CD8-positive, alpha-beta memory T cell (primary cell): Measurements from ENCODE around the gene MGMT. TPM values are rescaled to one million over a fixed set of nuclear protein-coding genes. Genes with fewer than 3 reads are reported as not detected.

Experiments
- CTCF ChIA-PET: fragments of 350-600 bp; sonication (Branson Sonifier 250); formaldehyde crosslinking; loops from one replicate; lab custom pipeline; 2021; ENCODE audit warnings: antibody characterized with exemption; lab: Charles Lee
- POLR2A ChIA-PET: fragments of 350-600 bp; sonication (Branson Sonifier 250); formaldehyde crosslinking; loops from one replicate; lab custom pipeline; 2021; ENCODE audit warnings: antibody characterized with exemption; lab: Charles Lee
- DNase-seq, 5 donors: peaks; one replicate each; pipeline versions ENCODE4 v3.0.0 to v3.0.0-alpha.2; 2020 to 2022; ENCODE audit warnings: mixed read lengths in 1 of 5
- H3K27ac ChIP-seq: one replicate; pipeline ENCODE4 v1.7.0; 2013; ENCODE audit warnings: low read depth, mild to moderate bottlenecking, low read length, moderate library complexity
- H3K27me3 ChIP-seq: 2 replicates; pipeline ENCODE4 v1.7.0; 2013; ENCODE audit warnings: low read length, mild to moderate bottlenecking; ENCODE audit not compliant: insufficient read depth, poor library complexity, severe bottlenecking
- H3K36me3 ChIP-seq: 2 replicates; pipeline ENCODE4 v1.7.0; 2013; ENCODE audit warnings: mild to moderate bottlenecking, low read length, moderate library complexity; ENCODE audit not compliant: insufficient read depth
- H3K4me1 ChIP-seq: 2 replicates; pipeline ENCODE4 v1.7.0; 2013; ENCODE audit warnings: mild to moderate bottlenecking, low read length, moderate library complexity; ENCODE audit not compliant: insufficient read depth
- H3K4me3 ChIP-seq: 2 replicates; pipeline ENCODE4 v1.7.0; 2013; ENCODE audit warnings: mild to moderate bottlenecking, low read length
- H3K9me3 ChIP-seq: 2 replicates; pipeline ENCODE4 v1.7.0; 2013; ENCODE audit warnings: mild to moderate bottlenecking, low read length
- H3K27ac Mint-ChIP-seq, 8 donors: one replicate each; pipeline ENCODE4 v1.8.0; 2020 to 2021; ENCODE audit warnings: mixed read lengths in 8 of 8, mild to moderate bottlenecking in 6 of 8, inconsistent platforms in 3 of 8, moderate library complexity in 3 of 8
- H3K27me3 Mint-ChIP-seq, 2 donors: one replicate each; pipeline ENCODE4 v1.8.0; 2020 to 2021; ENCODE audit warnings: mixed read lengths in 2 of 2, mild to moderate bottlenecking in 1 of 2, moderate library complexity in 1 of 2
- H3K36me3 Mint-ChIP-seq, 3 donors: one replicate each; pipeline ENCODE4 v1.8.0; 2020 to 2021; ENCODE audit warnings: mixed read lengths in 3 of 3, inconsistent platforms in 1 of 3, mild to moderate bottlenecking in 1 of 3
- H3K4me1 Mint-ChIP-seq, 3 donors: one replicate each; pipeline ENCODE4 v1.8.0; 2020 to 2021; ENCODE audit warnings: mixed read lengths in 3 of 3, inconsistent platforms in 1 of 3, mild to moderate bottlenecking in 1 of 3
- H3K4me3 Mint-ChIP-seq, 7 donors: one replicate each; pipeline ENCODE4 v1.8.0; 2020 to 2021; ENCODE audit warnings: mixed read lengths in 7 of 7, mild to moderate bottlenecking in 6 of 7, moderate library complexity in 4 of 7, inconsistent platforms in 2 of 7
- H3K9me3 Mint-ChIP-seq, 5 donors: one replicate each; pipeline ENCODE4 v1.8.0; 2020 to 2022; ENCODE audit warnings: mixed read lengths in 5 of 5, mild to moderate bottlenecking in 3 of 5, moderate library complexity in 2 of 5, inconsistent platforms in 1 of 5
- polyA plus RNA-seq: library from polyadenylated mRNA; unstranded; fragments of 300-500 nt; fragmentation: Illumina TruSeq; gene quantifications from one replicate; pipeline ENCODE4 v1.2.3, GENCODE V29; 2021
- total RNA-seq, 2 experiments: library from RNA; stranded (reverse); gene quantifications; one replicate each; pipeline ENCODE4 v1.2.3, GENCODE V29; 2021

Gene MGMT
- total and polyA plus RNA-seq, 3 experiments from 2014 or later = 19.7 to 31.7 (median 22.4) TPM

GRCh38 chr10:129710510-129710847 is 243.4 kb downstream of the MGMT start:
- H3K27ac ChIP-seq = no peak overlapping the region
- POLR2A ChIA-PET = no interaction called here
- H3K36me3 ChIP-seq = no peaks in the 10 kb centered on the region
- CTCF ChIA-PET = no interaction called here
- Mint-ChIP-seq H3K9me3 (peaks cover 0 to 60% (median 2%) of the 10 kb centered on the region in 5 donors), H3K27ac (no peak overlapping the region), H3K36me3 (peaks cover 24 to 59% (median 57%) of the 10 kb centered on the region in 3 donors), H3K4me1 (no peaks in the 10 kb centered on the region), H3K27me3 (no peaks in the 10 kb centered on the region), H3K4me3 (no peak overlapping the region)
- no peak for DNase-seq
- H3K4me1 ChIP-seq = no peaks in the 10 kb centered on the region
- no peak overlapping the region for H3K4me3 ChIP-seq
- H3K9me3 ChIP-seq = no peaks in the 10 kb centered on the region
- no peaks in the 10 kb centered on the region for H3K27me3 ChIP-seq

GRCh38 chr10:129711291-129711690 is 244.2 kb downstream of the MGMT start:
- no peak overlapping the region for H3K4me3 Mint-ChIP-seq
- Histone ChIP-seq H3K4me3 (no peak overlapping the region), H3K36me3 (no peaks in the 10 kb centered on the region), H3K27me3 (no peaks in the 10 kb centered on the region), H3K4me1 (no peaks in the 10 kb centered on the region), H3K9me3 (no peaks in the 10 kb centered on the region), H3K27ac (no peak overlapping the region)
- no peak for DNase-seq
- ChIA-PET CTCF (no interaction called here), POLR2A (no interaction called here)
- H3K9me3 Mint-ChIP-seq = peaks cover 0 to 62% (median 2%) of the 10 kb centered on the region in 5 donors
- H3K4me1 Mint-ChIP-seq = no peaks in the 10 kb centered on the region
- no peak overlapping the region for H3K27ac Mint-ChIP-seq
- no peaks in the 10 kb centered on the region for H3K27me3 Mint-ChIP-seq
- peaks cover 26 to 65% (median 57%) of the 10 kb centered on the region in 3 donors for H3K36me3 Mint-ChIP-seq

GRCh38 chr10:129712000-129712399 is 245.0 kb downstream of the MGMT start:
- H3K4me1 ChIP-seq = no peaks in the 10 kb centered on the region
- peaks cover 27 to 71% (median 54%) of the 10 kb centered on the region in 3 donors for H3K36me3 Mint-ChIP-seq
- CTCF ChIA-PET = no interaction called here
- H3K36me3 ChIP-seq = no peaks in the 10 kb centered on the region
- H3K4me3 Mint-ChIP-seq = no peak overlapping the region
- peaks cover 0 to 63% (median 2%) of the 10 kb centered on the region in 5 donors for H3K9me3 Mint-ChIP-seq
- no peaks in the 10 kb centered on the region for H3K27me3 ChIP-seq
- H3K4me3 ChIP-seq = no peak overlapping the region
- H3K9me3 ChIP-seq = no peaks in the 10 kb centered on the region
- POLR2A ChIA-PET = no interaction called here
- H3K27ac ChIP-seq = no peak overlapping the region
- no peak overlapping the region for H3K27ac Mint-ChIP-seq
- no peaks in the 10 kb centered on the region for H3K4me1 Mint-ChIP-seq
- H3K27me3 Mint-ChIP-seq = no peaks in the 10 kb centered on the region
- DNase-seq = no peak

GRCh38 chr10:129713659-129714265 is 246.7 kb downstream of the MGMT start:
- H3K36me3 Mint-ChIP-seq = peaks cover 24 to 71% (median 50%) of the 10 kb centered on the region in 3 donors
- H3K9me3 ChIP-seq = no peaks in the 10 kb centered on the region
- H3K9me3 Mint-ChIP-seq = peaks cover 0 to 60% (median 5%) of the 10 kb centered on the region in 5 donors
- no peaks in the 10 kb centered on the region for H3K27me3 Mint-ChIP-seq
- no peak overlapping the region for H3K4me3 ChIP-seq
- no peak for DNase-seq
- no peak overlapping the region for H3K4me3 Mint-ChIP-seq
- ChIA-PET CTCF (interaction anchor here (1.0 kb wide), 1 partner anchor 13 kb away, joined by 3 read pairs; no protein-coding TSS in a partner anchor), POLR2A (no interaction called here)
- H3K27ac Mint-ChIP-seq = no peak overlapping the region
- no peaks in the 10 kb centered on the region for H3K36me3 ChIP-seq
- no peaks in the 10 kb centered on the region for H3K4me1 Mint-ChIP-seq
- no peak overlapping the region for H3K27ac ChIP-seq
- no peaks in the 10 kb centered on the region for H3K4me1 ChIP-seq
- H3K27me3 ChIP-seq = no peaks in the 10 kb centered on the region

- H3K9me3 Mint-ChIP-seq = peaks cover 8 to 64% (median 12%) of the 10 kb centered on the region in 5 donors
- no peak overlapping the region for H3K27ac Mint-ChIP-seq
- peaks cover 16 to 68% (median 51%) of the 10 kb centered on the region in 3 donors for H3K36me3 Mint-ChIP-seq
- Histone ChIP-seq H3K36me3 (no peaks in the 10 kb centered on the region), H3K27me3 (no peaks in the 10 kb centered on the region), H3K4me1 (no peaks in the 10 kb centered on the region), H3K4me3 (no peak overlapping the region), H3K9me3 (no peaks in the 10 kb centered on the region), H3K27ac (no peak overlapping the region)
- no peak for DNase-seq
- H3K4me1 Mint-ChIP-seq = no peaks in the 10 kb centered on the region
- no peak overlapping the region for H3K4me3 Mint-ChIP-seq
- ChIA-PET CTCF (no interaction called here), POLR2A (no interaction called here)
- H3K27me3 Mint-ChIP-seq = no peaks in the 10 kb centered on the region
Observed at GRCh38 chr10:129715805-129716204, 248.8 kb downstream of the MGMT start.

GRCh38 chr10:129716211-129716681 is 249.2 kb downstream of the MGMT start:
- H3K27ac ChIP-seq = no peak overlapping the region
- DNase-seq = no peak
- ChIA-PET POLR2A (no interaction called here), CTCF (no interaction called here)
- Mint-ChIP-seq H3K9me3 (peaks cover 12 to 64% (median 16%) of the 10 kb centered on the region in 5 donors), H3K36me3 (peaks cover 19 to 68% (median 50%) of the 10 kb centered on the region in 3 donors), H3K4me1 (no peaks in the 10 kb centered on the region), H3K4me3 (no peak overlapping the region), H3K27ac (no peak overlapping the region), H3K27me3 (no peaks in the 10 kb centered on the region)
- H3K4me3 ChIP-seq = no peak overlapping the region
- no peaks in the 10 kb centered on the region for H3K36me3 ChIP-seq
- H3K4me1 ChIP-seq = no peaks in the 10 kb centered on the region
- no peaks in the 10 kb centered on the region for H3K27me3 ChIP-seq
- no peaks in the 10 kb centered on the region for H3K9me3 ChIP-seq

GRCh38 chr10:129716881-129717280 is 249.8 kb downstream of the MGMT start:
- H3K36me3 Mint-ChIP-seq = peaks cover 19 to 68% (median 47%) of the 10 kb centered on the region in 3 donors
- no peak overlapping the region for H3K4me3 Mint-ChIP-seq
- H3K27me3 ChIP-seq = no peaks in the 10 kb centered on the region
- H3K36me3 ChIP-seq = no peaks in the 10 kb centered on the region
- DNase-seq = no peak
- H3K4me1 Mint-ChIP-seq = no peaks in the 10 kb centered on the region
- no peak overlapping the region for H3K27ac Mint-ChIP-seq
- CTCF ChIA-PET = no interaction called here
- H3K9me3 Mint-ChIP-seq = peaks cover 12 to 62% (median 22%) of the 10 kb centered on the region in 5 donors
- POLR2A ChIA-PET = no interaction called here
- H3K27me3 Mint-ChIP-seq = no peaks in the 10 kb centered on the region
- no peak overlapping the region for H3K27ac ChIP-seq
- no peaks in the 10 kb centered on the region for H3K9me3 ChIP-seq
- no peaks in the 10 kb centered on the region for H3K4me1 ChIP-seq
- no peak overlapping the region for H3K4me3 ChIP-seq

- no peak for DNase-seq
- Mint-ChIP-seq H3K36me3 (peaks cover 20 to 68% (median 45%) of the 10 kb centered on the region in 3 donors), H3K9me3 (peaks cover 12 to 60% (median 21%) of the 10 kb centered on the region in 5 donors), H3K4me3 (no peak overlapping the region), H3K27ac (no peak overlapping the region), H3K27me3 (no peaks in the 10 kb centered on the region), H3K4me1 (no peaks in the 10 kb centered on the region)
- H3K4me3 ChIP-seq = no peak overlapping the region
- no peaks in the 10 kb centered on the region for H3K9me3 ChIP-seq
- no peaks in the 10 kb centered on the region for H3K36me3 ChIP-seq
- H3K4me1 ChIP-seq = no peaks in the 10 kb centered on the region
- ChIA-PET POLR2A (no interaction called here), CTCF (no interaction called here)
- H3K27ac ChIP-seq = no peak overlapping the region
- H3K27me3 ChIP-seq = no peaks in the 10 kb centered on the region
Observed at GRCh38 chr10:129717816-129718547, 250.9 kb downstream of the MGMT start.
